PFSK-1 (cell line): ENCODE results near the gene SLC7A10.

ENCODE experiments used
- FOXP2 ChIP-seq: optimal IDR thresholded peaks from 2 replicates; pipeline ENCODE3; 2011; ENCODE audit warnings: borderline replicate concordance, control low read depth, inconsistent platforms; ENCODE audit not compliant: insufficient read depth; ENCODE audit errors: extremely low read length, extremely low read depth
- POLR2AphosphoS5 ChIP-seq: IDR thresholded peaks from 2 replicates; pipeline ENCODE4 v1.6.1; 2012; ENCODE audit warnings: low read depth, mild to moderate bottlenecking, control low read depth, low read length, moderate library complexity
- REST ChIP-seq, 2 experiments: IDR thresholded peaks; 2 replicates each; pipeline versions ENCODE4 v1.6.1 to v1.8.0; 2011 to 2012; ENCODE audit warnings: low read depth in 2 of 2, low read length in 2 of 2, control low read depth in 1 of 2, inconsistent platforms in 1 of 2, mild to moderate bottlenecking in 1 of 2, moderate library complexity in 1 of 2; ENCODE audit not compliant: insufficient read depth in 1 of 2
- SIN3A ChIP-seq: IDR thresholded peaks from 2 replicates; pipeline ENCODE4 v1.6.1; 2012; ENCODE audit warnings: mild to moderate bottlenecking, low read length, moderate library complexity, borderline replicate concordance; ENCODE audit not compliant: insufficient read depth
- TAF1 ChIP-seq: IDR thresholded peaks from 2 replicates; pipeline ENCODE4 v1.6.1; 2012; ENCODE audit warnings: low read length, control low read depth, borderline replicate concordance; ENCODE audit not compliant: insufficient read depth

SLC7A10 gene

GRCh38 chr19:33215438-33216197, 10.0 kb downstream of the SLC7A10 start:
- TF ChIP-seq SIN3A (no peak), FOXP2 (no peak), REST (IDR thresholded peaks at IDR 0.05; ENCODE audit: insufficient read depth in 1 of 2, low read depth in 2 of 2, low read length in 2 of 2) (no peak)

GRCh38 chr19:33214596-33214995, 11.1 kb downstream of the SLC7A10 start:
- no peak for TF ChIP-seq FOXP2
- no peak for TF ChIP-seq TAF1
- no peak for TF ChIP-seq POLR2AphosphoS5
- no peak for TF ChIP-seq SIN3A
- TF ChIP-seq REST (IDR thresholded peaks at IDR 0.05; ENCODE audit: insufficient read depth in 1 of 2, low read depth in 2 of 2, low read length in 2 of 2), result no peak

- no peak for TF ChIP-seq SIN3A
Observed at GRCh38 chr19:33212436-33213172, 13.0 kb downstream of the SLC7A10 start.

- TF ChIP-seq FOXP2, result no peak
- no peak for TF ChIP-seq TAF1
- no peak for TF ChIP-seq REST (IDR thresholded peaks at IDR 0.05; ENCODE audit: insufficient read depth in 1 of 2, low read depth in 2 of 2, low read length in 2 of 2)
- TF ChIP-seq POLR2AphosphoS5, result no peak
- no peak for TF ChIP-seq SIN3A
Observed at GRCh38 chr19:33211794-33212435, 13.7 kb downstream of the SLC7A10 start.

- no peak for TF ChIP-seq FOXP2
- TF ChIP-seq TAF1, result no peak
- no peak for TF ChIP-seq SIN3A
- no peak for TF ChIP-seq REST (IDR thresholded peaks at IDR 0.05; ENCODE audit: insufficient read depth in 1 of 2, low read depth in 2 of 2, low read length in 2 of 2)
Observed at GRCh38 chr19:33210266-33210940, 15.2 kb downstream of the SLC7A10 start.
